Suprapubic skin (tissue), 4 donors: ENCODE measurements around the gene CELF4.

Source experiments
- CTCF ChIP-seq, 2 donors: fragments of 200-600 bp in 1 of 2; fragments of 450-650 bp in 1 of 2; sonication (generic) in 1 of 2; IDR thresholded peaks; one replicate each; pipeline ENCODE4 v1.5.1; 2016 to 2019; ENCODE audit warnings: antibody characterized with exemption in 2 of 2, mild to moderate bottlenecking in 1 of 2, moderate library complexity in 1 of 2
- EP300 ChIP-seq: sonication (generic); formaldehyde crosslinking; IDR thresholded peaks from one replicate; pipeline ENCODE4 v1.6.1; 2017; ENCODE audit warnings: antibody characterized with exemption
- POLR2A ChIP-seq, 2 donors: fragments of 450-650 bp; IDR thresholded peaks; one replicate each; pipeline ENCODE4 v1.6.1; 2017; ENCODE audit warnings: antibody characterized with exemption in 2 of 2, mild to moderate bottlenecking in 2 of 2, moderate library complexity in 2 of 2
- POLR2AphosphoS5 ChIP-seq, 3 donors: sonication (generic); formaldehyde crosslinking; IDR thresholded peaks; one replicate each; pipeline ENCODE4 v1.6.1; 2017; ENCODE audit warnings: antibody characterized with exemption in 3 of 3

- no peak for TF ChIP-seq CTCF (IDR thresholded peaks at IDR 0.05)
- no peak for TF ChIP-seq EP300
- no peak for TF ChIP-seq POLR2A (IDR thresholded peaks at IDR 0.05)
- no peak for TF ChIP-seq POLR2AphosphoS5 (IDR thresholded peaks at IDR 0.05)
Observed at GRCh38 chr18:37607281-37607680, 41.7 kb upstream of the CELF4 start.
